GM12878 (cell line): Measurements from ENCODE around the gene C1QTNF5. TPM values are rescaled to one million over a fixed set of nuclear protein-coding genes. Genes with fewer than 3 reads are reported as not detected.

Experiments used
- ATAC-seq: fragments of 200-7000 bp; cut with Tn5 transposase; 3 replicates; pipeline ENCODE4 v1.9.1; 2020; ENCODE audit warnings: mild to moderate bottlenecking, moderate library complexity
- BruUV-seq: library from RNA; stranded (reverse); fragments of 400-500 nt; replicated peaks from 2 replicates; lab custom pipeline; 2021; lab: Mats Ljungman, UMichigan
- CTCF ChIA-PET: fragments of 300-600 bp; sonication (Branson Sonifier 250); formaldehyde crosslinking; extraction: SDS; loops from one replicate; lab custom pipeline; 2021; ENCODE audit warnings: inconsistent platforms; lab: Yijun Ruan, JAX
- POLR2A ChIA-PET: fragments of 350-600 bp; formaldehyde crosslinking; extraction: SDS; loops from one replicate; lab custom pipeline; 2021; ENCODE audit warnings: inconsistent platforms; lab: Charles Lee
- RAD21 ChIA-PET: fragments of 300-600 bp; sonication (Branson Sonifier 250); formaldehyde crosslinking; loops from one replicate; lab custom pipeline; 2023; ENCODE audit warnings: antibody characterized with exemption; ENCODE audit not compliant: unreplicated experiment; lab: Charles Lee
- SMC1A ChIA-PET: fragments of 300-600 bp; sonication (Branson Sonifier 250); formaldehyde crosslinking; loops from one replicate; lab custom pipeline; 2023; ENCODE audit not compliant: unreplicated experiment, uncharacterized antibody; lab: Charles Lee
- DNase-seq: peaks from one replicate; pipeline ENCODE4 v3.0.0-alpha.2; 2011; ENCODE audit warnings: low read depth, low spot score
- FAIRE-seq: peaks from 3 replicates; lab custom pipeline; 2011; peaks lifted over from hg19 to GRCh38; lab: Jason Lieb, UNC
- H2AFZ ChIP-seq: 2 replicates; pipeline ENCODE4 v1.6.0; 2011; ENCODE audit warnings: low read depth, low read length, control low read depth; ENCODE audit not compliant: control insufficient read depth
- H3K27ac ChIP-seq: 2 replicates; pipeline ENCODE4 v1.5.1; 2011; ENCODE audit warnings: control low read depth; ENCODE audit not compliant: control insufficient read depth, insufficient read depth
- H3K27me3 ChIP-seq, 2 experiments: replicated peaks in 1 of 2; 2 replicates each; pipeline versions ENCODE4 v1.6.0 to v1.6.1; 2011; ENCODE audit warnings: low read length in 1 of 2; ENCODE audit not compliant: control insufficient read depth in 2 of 2, insufficient read depth in 2 of 2
- H3K36me3 ChIP-seq, 2 experiments: 2 replicates each; pipeline ENCODE4 v1.5.1; 2011; ENCODE audit warnings: low read length in 1 of 2; ENCODE audit not compliant: control insufficient read depth in 2 of 2, insufficient read depth in 2 of 2
- H3K4me1 ChIP-seq: 2 replicates; pipeline ENCODE4 v1.6.1; 2011; ENCODE audit warnings: mild to moderate bottlenecking, low read length, moderate library complexity, mixed read lengths; ENCODE audit not compliant: control insufficient read depth, insufficient read depth
- H3K4me2 ChIP-seq: 2 replicates; pipeline ENCODE4 v1.6.0; 2011; ENCODE audit warnings: control low read depth; ENCODE audit not compliant: control insufficient read depth, insufficient read depth
- H3K4me3 ChIP-seq: fragments of 200-600 bp; sonication (generic); 2 replicates; pipeline ENCODE4 v1.5.1; 2016
- H3K79me2 ChIP-seq: 2 replicates; pipeline ENCODE4 v1.6.0; 2011; ENCODE audit warnings: low read length; ENCODE audit not compliant: control insufficient read depth, insufficient read depth
- H3K9ac ChIP-seq: 2 replicates; pipeline ENCODE4 v1.8.0; 2011; ENCODE audit warnings: low read length, control low read depth, mixed read lengths; ENCODE audit not compliant: control insufficient read depth, insufficient read depth
- H3K9me3 ChIP-seq: replicated peaks from 3 replicates; pipeline ENCODE4 v1.5.1; 2011; ENCODE audit warnings: mild to moderate bottlenecking, low read length; ENCODE audit not compliant: control insufficient read depth, insufficient read depth
- H4K20me1 ChIP-seq: 2 replicates; pipeline ENCODE4 v1.6.0; 2011; ENCODE audit not compliant: control insufficient read depth, insufficient read depth
- BACH1 ChIP-seq: fragments of 450-650 bp; IDR thresholded peaks from 2 replicates; pipeline ENCODE4 v1.6.1; 2017; ENCODE audit warnings: mild to moderate bottlenecking, borderline replicate concordance
- DPF2 ChIP-seq: fragments of 450-650 bp; IDR thresholded peaks from 2 replicates; pipeline ENCODE4 v1.6.1; 2017; ENCODE audit warnings: mild to moderate bottlenecking
- FOS ChIP-seq: IDR thresholded peaks from 3 replicates; pipeline ENCODE4 v1.6.1; 2011; ENCODE audit warnings: borderline replicate concordance; ENCODE audit not compliant: insufficient read length; ENCODE audit errors: extremely low read depth
- FOXK2 ChIP-seq: fragments of 450-650 bp; IDR thresholded peaks from 2 replicates; pipeline ENCODE4 v1.6.1; 2017; ENCODE audit warnings: mild to moderate bottlenecking, moderate library complexity
- HDGF ChIP-seq: fragments of 450-650 bp; IDR thresholded peaks from 2 replicates; pipeline ENCODE4 v1.6.1; 2016; ENCODE audit warnings: antibody characterized with exemption
- JUND ChIP-seq: IDR thresholded peaks from 2 replicates; pipeline ENCODE4 v1.6.1; 2012; ENCODE audit warnings: low read depth, mild to moderate bottlenecking, low read length, improper control_type of control experiment, moderate library complexity
- MTA2 ChIP-seq: fragments of 450-650 bp; IDR thresholded peaks from 2 replicates; pipeline ENCODE4 v1.6.1; 2016; ENCODE audit warnings: low read depth, mild to moderate bottlenecking, moderate library complexity
- MYC ChIP-seq: IDR thresholded peaks from 2 replicates; pipeline ENCODE4 v1.6.1; 2011; ENCODE audit warnings: mild to moderate bottlenecking, low read length, moderate library complexity, inconsistent platforms; ENCODE audit not compliant: insufficient read depth, insufficient replicate concordance, insufficient read length, severe bottlenecking
- NFXL1 ChIP-seq: fragments of 450-650 bp; IDR thresholded peaks from 2 replicates; pipeline ENCODE4 v1.6.1; 2017; ENCODE audit warnings: antibody characterized with exemption, mild to moderate bottlenecking, borderline replicate concordance
- RFX5 ChIP-seq: IDR thresholded peaks from 2 replicates; pipeline ENCODE4 v1.6.1; 2011; ENCODE audit warnings: low read depth, low read length, improper control_type of control experiment
- TAF1 ChIP-seq: IDR thresholded peaks from 2 replicates; pipeline ENCODE4 v1.6.1; 2011; ENCODE audit warnings: mild to moderate bottlenecking, low read depth, low read length, borderline replicate concordance
- ZNF274 ChIP-seq: IDR thresholded peaks from one replicate; pipeline ENCODE4 v1.8.0; 2011; ENCODE audit not compliant: insufficient read length, insufficient read depth
- WGBS: methylation state at CpG from one replicate; pipeline ENCODE4 v1.1.6; 2016; ENCODE audit warnings: low lambda C conversion rate; ENCODE audit not compliant: insufficient replicate concordance, insufficient coverage; ENCODE audit errors: missing lambda C conversion rate; 5-methylcytosine and 5-hydroxymethylcytosine counted together
- in situ Hi-C: fragments of 300-500 bp; cut with MboI; formaldehyde crosslinking; loops from 9 replicates; pipeline ENCODE4 v1.14.3; 2018; ENCODE audit warnings: mixed read lengths
- intact Hi-C: fragments of 100-400 bp; cut with micrococcal nuclease; formaldehyde crosslinking; loops from one replicate; pipeline ENCODE4 v1.14.2; 2022; ENCODE audit not compliant: unreplicated experiment
- polyA plus RNA-seq, 11 experiments: library from polyadenylated mRNA; depleted of rRNA in 4 of 11; unstranded in 6 of 11; stranded (reverse) in 5 of 11; fragments of >200 nt; fragmentation: Nextera tagmentation in 4 of 11; fragmentation: Illumina TruSeq in 1 of 11; extraction: Ambion mirVana in 4 of 11; extraction: Trizol in 1 of 11; gene quantifications; 1 replicate in 1 of 11; 2 replicates in 10 of 11; pipeline versions ENCODE4 v1.2.1 to v1.2.3, GENCODE V29; 2011 to 2016; ENCODE audit warnings: inconsistent platforms in 2 of 11, missing spikeins in 2 of 11, low read depth in 1 of 11
- total RNA-seq, 4 experiments: library from RNA; depleted of rRNA in 3 of 4; stranded (reverse); fragments of >200 nt in 3 of 4; fragmentation: Illumina TruSeq in 1 of 4; extraction: Trizol in 1 of 4; gene quantifications; 2 replicates each; pipeline versions ENCODE4 v1.2.1 to v1.2.3, GENCODE V29; 2013 to 2021
- TF ChIP-seq, protein P1 (sequence below): IDR thresholded peaks from 2 replicates; pipeline ENCODE4 v1.6.1; 2012; ENCODE audit warnings: low read length, inconsistent platforms
- TF ChIP-seq, protein P2 (sequence below): IDR thresholded peaks from 2 replicates; pipeline ENCODE4 v1.6.1; 2011; ENCODE audit warnings: low read depth, mild to moderate bottlenecking, low read length, moderate library complexity, borderline replicate concordance; ENCODE audit errors: extremely low read depth
- TF ChIP-seq, protein P3 (sequence below): IDR thresholded peaks from 2 replicates; pipeline ENCODE4 v1.6.1; 2011; ENCODE audit warnings: mild to moderate bottlenecking, low read depth, low read length, moderate library complexity; ENCODE audit not compliant: insufficient replicate concordance
- TF ChIP-seq, protein P4 (sequence below): fragments of 450-650 bp; formaldehyde crosslinking; IDR thresholded peaks from 2 replicates; pipeline ENCODE4 v1.4.0; 2022; ENCODE audit warnings: mild to moderate bottlenecking, moderate library complexity

Gene C1QTNF5
- total and polyA plus RNA-seq, 10 of the 15 experiments (the other 5 are each of a cell fraction or from before 2014, with no cell fraction given): not detected

DNA sequence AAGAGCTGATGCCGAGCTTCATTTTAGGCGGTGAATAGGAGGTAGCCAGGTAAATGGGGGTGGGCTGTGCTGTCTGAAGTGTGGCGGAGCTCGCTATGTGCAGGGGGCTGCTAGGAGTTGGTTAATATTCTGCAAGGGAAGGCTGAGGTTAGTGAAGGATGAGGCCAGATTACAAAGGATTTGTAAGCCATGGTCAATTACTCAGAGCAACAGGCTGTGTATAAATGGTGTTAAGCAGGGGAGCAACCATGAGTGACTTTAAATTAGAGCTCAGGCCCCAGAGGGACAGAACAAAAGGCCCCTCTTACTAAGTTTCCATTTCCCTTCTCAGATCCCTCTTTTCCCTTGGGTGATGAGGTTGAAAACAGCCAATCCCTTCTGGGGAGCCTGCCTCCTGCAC is 16.5 kb downstream of the C1QTNF5 start:
- TF ChIP-seq JUND (no peak), ZNF274 (no peak), DPF2 (no peak), MTA2 (no peak), BACH1 (no peak), TAF1 (no peak), NFXL1 (no peak), RFX5 (no peak), MYC (no peak), FOS (no peak), FOXK2 (no peak), HDGF (no peak)
- TF ChIP-seq, protein P1, sequence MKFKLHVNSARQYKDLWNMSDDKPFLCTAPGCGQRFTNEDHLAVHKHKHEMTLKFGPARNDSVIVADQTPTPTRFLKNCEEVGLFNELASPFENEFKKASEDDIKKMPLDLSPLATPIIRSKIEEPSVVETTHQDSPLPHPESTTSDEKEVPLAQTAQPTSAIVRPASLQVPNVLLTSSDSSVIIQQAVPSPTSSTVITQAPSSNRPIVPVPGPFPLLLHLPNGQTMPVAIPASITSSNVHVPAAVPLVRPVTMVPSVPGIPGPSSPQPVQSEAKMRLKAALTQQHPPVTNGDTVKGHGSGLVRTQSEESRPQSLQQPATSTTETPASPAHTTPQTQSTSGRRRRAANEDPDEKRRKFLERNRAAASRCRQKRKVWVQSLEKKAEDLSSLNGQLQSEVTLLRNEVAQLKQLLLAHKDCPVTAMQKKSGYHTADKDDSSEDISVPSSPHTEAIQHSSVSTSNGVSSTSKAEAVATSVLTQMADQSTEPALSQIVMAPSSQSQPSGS: no peak
- TF ChIP-seq, protein P2, sequence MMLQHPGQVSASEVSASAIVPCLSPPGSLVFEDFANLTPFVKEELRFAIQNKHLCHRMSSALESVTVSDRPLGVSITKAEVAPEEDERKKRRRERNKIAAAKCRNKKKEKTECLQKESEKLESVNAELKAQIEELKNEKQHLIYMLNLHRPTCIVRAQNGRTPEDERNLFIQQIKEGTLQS: no peak
- TF ChIP-seq, protein P3, sequence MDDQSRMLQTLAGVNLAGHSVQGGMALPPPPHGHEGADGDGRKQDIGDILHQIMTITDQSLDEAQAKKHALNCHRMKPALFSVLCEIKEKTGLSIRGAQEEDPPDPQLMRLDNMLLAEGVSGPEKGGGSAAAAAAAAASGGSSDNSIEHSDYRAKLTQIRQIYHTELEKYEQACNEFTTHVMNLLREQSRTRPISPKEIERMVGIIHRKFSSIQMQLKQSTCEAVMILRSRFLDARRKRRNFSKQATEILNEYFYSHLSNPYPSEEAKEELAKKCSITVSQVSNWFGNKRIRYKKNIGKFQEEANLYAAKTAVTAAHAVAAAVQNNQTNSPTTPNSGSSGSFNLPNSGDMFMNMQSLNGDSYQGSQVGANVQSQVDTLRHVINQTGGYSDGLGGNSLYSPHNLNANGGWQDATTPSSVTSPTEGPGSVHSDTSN: no peak
- TF ChIP-seq, protein P4, sequence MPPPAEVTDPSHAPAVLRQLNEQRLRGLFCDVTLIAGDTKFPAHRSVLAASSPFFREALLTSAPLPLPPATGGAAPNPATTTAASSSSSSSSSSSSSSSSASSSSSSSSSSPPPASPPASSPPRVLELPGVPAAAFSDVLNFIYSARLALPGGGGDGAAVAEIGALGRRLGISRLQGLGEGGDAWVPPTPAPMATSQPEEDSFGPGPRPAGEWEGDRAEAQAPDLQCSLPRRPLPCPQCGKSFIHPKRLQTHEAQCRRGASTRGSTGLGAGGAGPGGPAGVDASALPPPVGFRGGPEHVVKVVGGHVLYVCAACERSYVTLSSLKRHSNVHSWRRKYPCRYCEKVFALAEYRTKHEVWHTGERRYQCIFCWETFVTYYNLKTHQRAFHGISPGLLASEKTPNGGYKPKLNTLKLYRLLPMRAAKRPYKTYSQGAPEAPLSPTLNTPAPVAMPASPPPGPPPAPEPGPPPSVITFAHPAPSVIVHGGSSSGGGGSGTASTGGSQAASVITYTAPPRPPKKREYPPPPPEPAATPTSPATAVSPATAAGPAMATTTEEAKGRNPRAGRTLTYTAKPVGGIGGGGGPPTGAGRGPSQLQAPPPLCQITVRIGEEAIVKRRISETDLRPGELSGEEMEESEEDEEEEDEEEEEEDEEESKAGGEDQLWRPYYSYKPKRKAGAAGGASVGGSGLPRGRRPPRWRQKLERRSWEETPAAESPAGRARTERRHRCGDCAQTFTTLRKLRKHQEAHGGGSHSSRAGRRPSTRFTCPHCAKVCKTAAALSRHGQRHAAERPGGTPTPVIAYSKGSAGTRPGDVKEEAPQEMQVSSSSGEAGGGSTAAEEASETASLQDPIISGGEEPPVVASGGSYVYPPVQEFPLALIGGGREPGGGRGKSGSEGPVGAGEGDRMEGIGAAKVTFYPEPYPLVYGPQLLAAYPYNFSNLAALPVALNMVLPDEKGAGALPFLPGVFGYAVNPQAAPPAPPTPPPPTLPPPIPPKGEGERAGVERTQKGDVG (CRISPR knock-in tag): no peak
- Histone ChIP-seq H3K27me3 (no peaks in the 10 kb centered on the region), H3K79me2 (no peaks in the 10 kb centered on the region), H3K9me3 (no peaks in the 10 kb centered on the region), H3K4me1 (peaks cover 23% of the 10 kb centered on the region), H2AFZ (peak overlapping the region; percentile 1; the same call in 1 of the 2 replicates), H3K27ac (no peak overlapping the region), H3K4me3 (no peak overlapping the region), H3K9ac (no peak overlapping the region), H3K4me2 (no peak overlapping the region), H3K36me3 (no peaks in the 10 kb centered on the region), H4K20me1 (no peaks in the 10 kb centered on the region)
- RAD21 ChIA-PET: interaction anchor here (0.8 to 4.5 kb wide), 13 partner anchors 9 to 257 kb away, joined by 3 to 26 read pairs (median 4); partner anchors contain the start of genes C2CD2L, CBL, HMBS and VPS11
- SMC1A ChIA-PET: interaction anchor here (0.7 to 3.0 kb wide), 17 partner anchors 8 to 388 kb away, joined by 3 to 23 read pairs (median 3); partner anchors contain the start of genes CBL, HINFP and RNF26
- BruUV-seq: no TSS peak
- DNase-seq: no peak
- no peak for ATAC-seq
- no peak for FAIRE-seq
- intact Hi-C loops (loop anchor here (5.0 kb wide), 4 partner anchors 117 to 397 kb away; partner anchors contain the start of genes ABCG4, BCL9L, CBL and NLRX1), in situ Hi-C loops (no loop called here)
- 49% methylated on average over 4 of the region's 4 CpGs for WGBS
- CTCF ChIA-PET: interaction anchor here (0.6 to 5.6 kb wide), 46 partner anchors 9 to 555 kb away, joined by 3 to 88 read pairs (median 6); partner anchors contain the start of genes C1QTNF5, CBL, DPAGT1 and NLRX1
- POLR2A ChIA-PET: interaction anchor here (0.6 to 1.6 kb wide), 4 partner anchors 7 to 127 kb away, joined by 3 to 5 read pairs (median 4); partner anchors contain the start of gene RNF26
